ENCODE data around the gene DHX32.

The DHX32 gene

DNA sequence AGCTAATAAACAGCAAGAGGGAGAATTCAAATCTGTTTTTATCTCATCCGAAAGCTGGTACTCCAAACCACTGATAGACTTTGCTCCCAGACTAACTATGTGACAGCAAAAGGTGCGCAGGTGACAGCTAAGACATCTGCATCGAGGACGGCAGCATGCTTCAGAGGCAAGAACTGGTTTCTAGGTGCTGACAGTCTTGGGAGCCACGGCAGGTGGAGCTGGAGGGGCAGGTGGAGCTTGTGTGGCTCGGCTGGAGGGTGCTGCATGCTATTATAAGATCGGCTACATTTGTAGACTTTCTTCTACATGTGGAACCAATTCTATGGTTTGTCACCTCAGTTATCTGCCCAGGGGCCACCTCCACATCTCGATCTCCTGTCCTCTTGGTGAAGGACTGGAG, 83.7 kb downstream of the DHX32 start:
- no peaks in the 10 kb centered on the region for H3K9me3 ChIP-seq (ENCODE audit: severe bottlenecking)
- no peaks in the 10 kb centered on the region for H3K27me3 ChIP-seq (ENCODE audit: insufficient read depth, poor library complexity, severe bottlenecking)
- H3K4me1 ChIP-seq (ENCODE audit: insufficient read depth, poor library complexity, severe bottlenecking) = no peaks in the 10 kb centered on the region
- no peak overlapping the region for H3K27ac ChIP-seq (ENCODE audit: poor library complexity, severe bottlenecking)
- peaks cover 15% of the 10 kb centered on the region for H3K36me3 ChIP-seq (ENCODE audit: low read depth)
- ATAC-seq (ENCODE audit: low read depth) (no peak), DNase-seq (ENCODE audit: low spot score) (no peak)
- TF ChIP-seq, protein P1, sequence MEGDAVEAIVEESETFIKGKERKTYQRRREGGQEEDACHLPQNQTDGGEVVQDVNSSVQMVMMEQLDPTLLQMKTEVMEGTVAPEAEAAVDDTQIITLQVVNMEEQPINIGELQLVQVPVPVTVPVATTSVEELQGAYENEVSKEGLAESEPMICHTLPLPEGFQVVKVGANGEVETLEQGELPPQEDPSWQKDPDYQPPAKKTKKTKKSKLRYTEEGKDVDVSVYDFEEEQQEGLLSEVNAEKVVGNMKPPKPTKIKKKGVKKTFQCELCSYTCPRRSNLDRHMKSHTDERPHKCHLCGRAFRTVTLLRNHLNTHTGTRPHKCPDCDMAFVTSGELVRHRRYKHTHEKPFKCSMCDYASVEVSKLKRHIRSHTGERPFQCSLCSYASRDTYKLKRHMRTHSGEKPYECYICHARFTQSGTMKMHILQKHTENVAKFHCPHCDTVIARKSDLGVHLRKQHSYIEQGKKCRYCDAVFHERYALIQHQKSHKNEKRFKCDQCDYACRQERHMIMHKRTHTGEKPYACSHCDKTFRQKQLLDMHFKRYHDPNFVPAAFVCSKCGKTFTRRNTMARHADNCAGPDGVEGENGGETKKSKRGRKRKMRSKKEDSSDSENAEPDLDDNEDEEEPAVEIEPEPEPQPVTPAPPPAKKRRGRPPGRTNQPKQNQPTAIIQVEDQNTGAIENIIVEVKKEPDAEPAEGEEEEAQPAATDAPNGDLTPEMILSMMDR (IDR thresholded peaks at IDR 0.05; ENCODE audit: poor library complexity, severe bottlenecking) = no peak
- H3K4me3 ChIP-seq (ENCODE audit: severe bottlenecking) = no peak overlapping the region

DNA sequence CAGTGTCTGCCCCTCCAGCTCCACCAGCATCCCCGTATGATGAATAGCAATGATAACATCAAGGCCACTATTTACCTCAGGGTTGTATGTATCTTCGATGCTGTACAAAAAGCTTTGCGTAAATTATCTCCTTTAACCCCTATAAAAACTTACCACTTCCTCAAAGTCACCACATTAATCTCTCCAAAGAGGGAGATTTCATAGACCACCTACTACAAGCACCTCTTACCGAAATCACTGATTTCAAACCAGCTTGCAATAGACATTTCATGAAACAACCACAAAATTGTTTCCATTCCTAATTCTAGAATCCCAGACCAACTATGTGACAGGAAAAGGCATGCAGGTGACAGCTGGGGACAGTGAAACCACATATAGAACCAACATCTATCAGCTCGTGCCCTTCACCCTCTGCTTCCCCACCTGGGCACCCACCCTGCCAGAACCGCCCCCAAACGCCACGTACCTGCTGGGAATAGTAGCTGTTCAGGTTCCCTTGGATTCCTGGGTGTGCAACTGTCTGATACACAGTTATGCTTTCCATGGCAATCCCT, 85.4 kb downstream of the DHX32 start:
- Histone ChIP-seq H3K9me3 (ENCODE audit: severe bottlenecking) (no peaks in the 10 kb centered on the region), H3K27me3 (ENCODE audit: insufficient read depth, poor library complexity, severe bottlenecking) (no peaks in the 10 kb centered on the region), H3K27ac (ENCODE audit: poor library complexity, severe bottlenecking) (no peak overlapping the region), H3K36me3 (ENCODE audit: low read depth) (peaks cover 19% of the 10 kb centered on the region), H3K4me1 (ENCODE audit: insufficient read depth, poor library complexity, severe bottlenecking) (no peaks in the 10 kb centered on the region), H3K4me3 (ENCODE audit: severe bottlenecking) (no peak overlapping the region)
- DNase-seq (ENCODE audit: low spot score) = no peak
- ATAC-seq (ENCODE audit: low read depth) = no peak
- TF ChIP-seq, protein P1 (IDR thresholded peaks at IDR 0.05; ENCODE audit: poor library complexity, severe bottlenecking) = no peak

DNA sequence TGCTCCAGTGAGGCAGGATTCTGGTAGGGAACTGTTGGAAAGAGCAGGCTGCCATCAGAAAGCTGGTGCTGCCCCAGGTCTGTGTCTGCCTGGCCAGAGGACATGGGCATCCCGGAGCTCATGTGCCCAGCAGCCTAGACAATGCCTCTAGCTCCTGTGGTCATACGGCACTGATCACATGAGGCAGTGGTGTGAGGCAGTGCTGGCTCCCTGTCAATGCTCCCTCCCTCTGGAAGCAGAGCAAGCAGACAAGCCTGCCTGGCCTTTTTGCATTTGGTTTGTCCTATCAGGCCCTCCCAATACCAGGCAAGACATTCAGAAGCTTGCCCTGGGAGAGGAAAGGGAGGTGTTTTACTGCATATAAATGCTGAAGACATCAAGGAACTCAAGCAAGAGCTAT, 86.0 kb downstream of the DHX32 start:
- DNase-seq (ENCODE audit: low spot score) = no peak
- Histone ChIP-seq H3K36me3 (ENCODE audit: low read depth) (peaks cover 19% of the 10 kb centered on the region), H3K27me3 (ENCODE audit: insufficient read depth, poor library complexity, severe bottlenecking) (no peaks in the 10 kb centered on the region), H3K4me3 (ENCODE audit: severe bottlenecking) (no peak overlapping the region), H3K9me3 (ENCODE audit: severe bottlenecking) (no peaks in the 10 kb centered on the region), H3K4me1 (ENCODE audit: insufficient read depth, poor library complexity, severe bottlenecking) (no peaks in the 10 kb centered on the region), H3K27ac (ENCODE audit: poor library complexity, severe bottlenecking) (no peak overlapping the region)
- TF ChIP-seq, protein P1 (IDR thresholded peaks at IDR 0.05; ENCODE audit: poor library complexity, severe bottlenecking) = no peak
- ATAC-seq (ENCODE audit: low read depth) = no peak

DNA sequence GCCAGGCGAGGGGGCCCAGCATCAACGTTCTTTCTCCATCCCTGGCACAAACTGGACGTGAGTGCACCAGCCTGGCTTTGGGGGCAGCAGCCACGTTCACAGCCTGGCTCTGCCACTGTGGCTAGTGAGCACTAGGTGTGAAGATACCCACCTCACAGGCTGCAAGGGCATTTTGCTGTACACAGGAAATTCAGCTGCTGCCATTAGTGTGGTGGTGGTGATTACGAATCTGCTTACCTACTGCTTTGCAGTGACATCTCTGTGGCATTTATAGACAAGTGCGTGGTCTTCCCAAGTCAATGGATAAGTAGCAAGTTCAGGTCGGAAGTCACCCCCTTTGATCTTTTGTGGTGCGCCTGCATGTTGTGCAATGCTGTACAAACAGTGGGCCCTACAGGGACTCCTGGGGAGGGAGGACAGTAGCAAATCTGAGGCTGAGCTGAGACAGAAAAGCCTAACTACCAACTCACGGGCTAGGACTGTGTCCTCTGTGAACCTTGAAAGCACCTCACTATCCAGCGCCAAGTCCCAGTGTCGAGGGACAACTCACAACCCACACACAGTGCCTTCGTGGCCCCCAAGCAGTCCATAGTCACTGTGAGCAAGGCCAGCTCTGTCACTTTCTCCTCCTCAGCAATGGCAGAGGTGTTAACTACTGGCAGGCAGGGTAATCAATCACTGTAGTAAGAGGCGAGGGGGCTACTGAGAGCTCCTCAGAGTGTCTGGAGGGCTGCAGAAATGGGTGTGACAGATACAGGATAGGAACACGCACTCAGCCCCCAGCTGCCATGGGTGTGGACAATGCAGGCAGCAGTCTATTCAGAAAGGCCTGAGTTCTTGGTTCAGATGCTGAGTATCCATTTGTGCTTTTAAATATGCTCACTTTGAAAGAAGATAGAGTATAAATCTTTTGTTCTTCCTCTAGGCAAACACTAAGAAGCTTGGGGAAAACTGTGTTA, 88.5 kb downstream of the DHX32 start:
- no peak for ATAC-seq (ENCODE audit: low read depth)
- no peak overlapping the region for H3K27ac ChIP-seq (ENCODE audit: poor library complexity, severe bottlenecking)
- DNase-seq (ENCODE audit: low spot score) = no peak
- TF ChIP-seq, protein P1 (IDR thresholded peaks at IDR 0.05; ENCODE audit: poor library complexity, severe bottlenecking) = no peak
- H3K4me1 ChIP-seq (ENCODE audit: insufficient read depth, poor library complexity, severe bottlenecking) = no peaks in the 10 kb centered on the region
- no peak overlapping the region for H3K4me3 ChIP-seq (ENCODE audit: severe bottlenecking)
- no peaks in the 10 kb centered on the region for H3K27me3 ChIP-seq (ENCODE audit: insufficient read depth, poor library complexity, severe bottlenecking)
- no peaks in the 10 kb centered on the region for H3K9me3 ChIP-seq (ENCODE audit: severe bottlenecking)
- H3K36me3 ChIP-seq (ENCODE audit: low read depth) = peaks cover 19% of the 10 kb centered on the region

Data from RWPE2 (cell line).